WI38 (cell line): ENCODE measurements around the gene PRPS2.

Source experiments
- H3K4me3 ChIP-seq: 2 replicates; pipeline ENCODE4 v1.5.1; 2011; ENCODE audit warnings: low read depth, mild to moderate bottlenecking, control low read depth, low read length
- TF ChIP-seq, protein P1 (sequence below): IDR thresholded peaks from 2 replicates; pipeline ENCODE4 v1.5.1; 2012; ENCODE audit warnings: low read depth, mild to moderate bottlenecking, control low read depth, low read length

The PRPS2 gene

DNA sequence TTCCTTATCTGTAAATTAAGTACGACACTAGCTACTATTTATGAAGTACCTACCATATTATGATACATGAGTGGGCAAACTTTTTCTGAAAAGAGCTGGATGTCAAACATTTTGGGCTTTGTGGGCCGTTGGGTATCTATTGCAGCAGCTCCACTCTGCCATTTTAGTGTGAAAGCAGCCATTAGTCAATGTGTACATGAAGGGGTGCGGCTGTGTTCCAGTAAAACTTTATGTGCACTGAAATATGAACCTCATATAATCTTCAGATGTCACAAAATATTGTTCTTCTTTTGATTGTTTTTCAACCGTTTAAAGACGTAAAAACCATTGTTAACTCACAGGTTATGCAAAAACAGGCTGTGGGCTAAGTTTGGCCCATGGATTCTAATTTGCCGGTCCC, 14.1 kb downstream of the PRPS2 start:
- H3K4me3 ChIP-seq, result no peak overlapping the region
- TF ChIP-seq, protein P1, sequence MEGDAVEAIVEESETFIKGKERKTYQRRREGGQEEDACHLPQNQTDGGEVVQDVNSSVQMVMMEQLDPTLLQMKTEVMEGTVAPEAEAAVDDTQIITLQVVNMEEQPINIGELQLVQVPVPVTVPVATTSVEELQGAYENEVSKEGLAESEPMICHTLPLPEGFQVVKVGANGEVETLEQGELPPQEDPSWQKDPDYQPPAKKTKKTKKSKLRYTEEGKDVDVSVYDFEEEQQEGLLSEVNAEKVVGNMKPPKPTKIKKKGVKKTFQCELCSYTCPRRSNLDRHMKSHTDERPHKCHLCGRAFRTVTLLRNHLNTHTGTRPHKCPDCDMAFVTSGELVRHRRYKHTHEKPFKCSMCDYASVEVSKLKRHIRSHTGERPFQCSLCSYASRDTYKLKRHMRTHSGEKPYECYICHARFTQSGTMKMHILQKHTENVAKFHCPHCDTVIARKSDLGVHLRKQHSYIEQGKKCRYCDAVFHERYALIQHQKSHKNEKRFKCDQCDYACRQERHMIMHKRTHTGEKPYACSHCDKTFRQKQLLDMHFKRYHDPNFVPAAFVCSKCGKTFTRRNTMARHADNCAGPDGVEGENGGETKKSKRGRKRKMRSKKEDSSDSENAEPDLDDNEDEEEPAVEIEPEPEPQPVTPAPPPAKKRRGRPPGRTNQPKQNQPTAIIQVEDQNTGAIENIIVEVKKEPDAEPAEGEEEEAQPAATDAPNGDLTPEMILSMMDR, result no peak

DNA sequence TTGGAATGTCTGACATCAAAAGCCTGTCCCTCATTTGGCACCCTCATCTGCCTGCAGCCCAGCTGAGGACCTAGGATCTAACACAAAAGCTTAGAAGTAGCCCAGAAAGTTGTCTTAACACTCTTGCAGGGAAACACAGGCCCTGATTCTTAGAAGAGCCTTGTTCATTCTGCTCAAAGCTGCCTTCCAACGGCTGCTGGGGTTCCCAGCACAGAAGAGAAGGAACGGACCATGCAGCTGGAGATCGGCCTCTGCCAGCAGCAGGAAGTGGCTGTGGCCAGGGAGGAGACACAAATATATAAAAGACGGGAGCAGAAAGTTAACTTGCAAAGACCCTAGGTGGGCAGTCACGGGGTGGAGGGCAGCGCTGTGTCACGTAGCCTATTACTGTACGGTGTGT, 20.4 kb downstream of the PRPS2 start:
- TF ChIP-seq, protein P1, result no peak
- H3K4me3 ChIP-seq, result no peak overlapping the region

DNA sequence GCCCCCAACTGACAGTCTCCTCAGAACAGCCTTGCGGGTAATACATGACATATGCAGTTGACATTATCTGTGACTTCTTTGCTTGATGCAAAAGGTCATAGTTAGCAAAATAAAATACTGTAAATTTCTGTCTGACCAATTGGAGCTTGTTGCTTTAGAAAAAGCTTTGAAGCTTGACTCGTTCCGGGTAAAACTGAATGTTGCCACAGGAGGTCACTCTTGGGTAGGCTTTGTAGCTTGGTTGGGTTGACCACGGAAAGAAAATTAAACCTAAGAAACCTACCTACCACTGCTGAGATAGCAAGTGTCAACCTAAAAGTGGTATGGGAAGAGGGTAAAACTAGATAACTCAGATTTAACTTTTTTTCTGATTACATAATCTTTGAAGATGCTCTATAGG, 23.2 kb downstream of the PRPS2 start:
- H3K4me3 ChIP-seq, result no peak overlapping the region
- TF ChIP-seq, protein P1, result peak; percentile 22; the same call in 1 of the 2 replicates

DNA sequence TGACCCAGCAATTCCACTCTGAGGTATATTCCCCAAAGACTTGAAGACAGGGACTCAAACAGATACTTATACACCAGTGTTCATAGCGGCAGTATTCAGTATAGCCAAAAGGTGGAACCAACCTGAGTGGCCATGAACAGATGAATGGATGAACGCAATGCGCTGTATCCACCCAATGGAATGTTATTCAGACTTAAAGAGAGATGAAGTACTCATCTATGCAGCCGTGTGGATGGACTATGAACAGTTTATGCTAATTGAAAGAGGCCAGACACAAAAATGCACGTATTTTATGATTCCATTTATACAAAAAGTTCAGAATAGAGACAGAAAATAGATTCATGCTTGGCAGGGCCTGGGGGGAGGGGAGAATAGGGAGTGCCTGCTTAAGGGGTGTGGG, 26.3 kb downstream of the PRPS2 start:
- no peak overlapping the region for H3K4me3 ChIP-seq
- TF ChIP-seq, protein P1, result no peak

DNA sequence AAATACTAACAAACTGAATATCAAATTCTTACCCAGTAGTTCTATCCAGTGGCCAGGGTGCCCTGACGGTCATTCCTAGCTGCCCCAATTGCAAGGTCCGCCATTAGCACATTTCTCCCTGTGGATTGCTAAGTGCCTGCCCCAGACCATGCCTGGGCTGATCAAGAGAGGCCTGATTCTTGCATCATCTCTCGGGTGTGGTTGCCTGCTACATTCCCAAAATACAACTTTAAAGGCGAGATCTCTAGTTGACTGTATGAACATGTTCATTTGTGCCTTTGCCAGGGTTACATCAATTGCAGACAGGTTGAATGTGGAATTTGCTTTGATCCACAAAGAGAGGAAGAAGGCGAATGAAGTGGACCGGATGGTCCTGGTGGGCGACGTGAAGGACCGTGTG, 28.0 kb downstream of the PRPS2 start:
- no peak overlapping the region for H3K4me3 ChIP-seq
- TF ChIP-seq, protein P1, result no peak

DNA sequence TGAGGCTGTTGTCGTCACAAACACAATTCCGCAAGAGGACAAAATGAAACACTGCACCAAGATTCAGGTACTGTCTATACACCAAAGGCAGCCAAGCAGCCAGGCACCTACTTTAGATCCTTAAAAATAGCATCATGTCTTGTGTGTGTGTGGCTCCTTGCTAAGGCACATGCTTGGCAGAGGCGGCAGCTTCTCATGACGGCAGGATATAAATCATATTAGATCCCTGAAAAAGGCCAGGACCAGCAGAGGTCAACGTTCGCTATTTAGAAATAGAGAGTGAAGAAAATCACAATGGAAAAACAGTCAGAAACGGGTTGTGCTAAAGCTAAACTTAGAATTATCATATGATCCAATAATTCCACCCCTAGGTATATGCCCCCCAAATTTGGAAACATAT, 29.5 kb downstream of the PRPS2 start:
- TF ChIP-seq, protein P1, result no peak
- H3K4me3 ChIP-seq, result no peak overlapping the region

DNA sequence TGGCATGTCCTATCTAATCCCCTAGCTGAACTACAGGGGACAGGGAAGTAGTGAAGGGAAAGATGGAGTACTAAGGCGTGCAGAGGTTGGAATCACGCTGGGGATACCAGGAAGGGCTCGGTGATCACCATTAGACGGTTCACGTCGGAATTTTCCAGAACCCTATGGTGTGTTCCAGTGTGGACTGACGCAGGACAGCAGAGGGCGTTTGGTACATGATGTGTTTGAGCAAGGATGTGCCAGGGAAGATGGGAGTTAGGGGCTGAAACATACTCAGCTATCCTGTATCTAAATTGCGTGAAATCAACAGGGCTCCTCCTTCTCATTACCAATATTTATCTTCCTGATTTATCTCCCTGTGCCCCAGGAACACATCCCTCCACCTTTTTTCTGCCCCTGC, 33.7 kb downstream of the PRPS2 start:
- TF ChIP-seq, protein P1, result no peak
- no peak overlapping the region for H3K4me3 ChIP-seq
